HG03432 (cell line): ENCODE measurements around the gene ACOT6.
A peak's percentile ranks its signal among the peaks of the same experiment; 100 is the strongest.
"Not testable (repeated sequence)": the region's sequence is repeated elsewhere in the genome, so short reads cannot be mapped to it uniquely, and the experiment has no call there.

Source experiments
- ATAC-seq: cut with Tn5 transposase; IDR thresholded peaks from one replicate; pipeline ENCODE4 v1.9.1; 2021; ENCODE audit warnings: mild to moderate bottlenecking, moderate library complexity; ENCODE audit not compliant: unreplicated experiment

ACOT6 gene

GRCh38 chr14:73612339-73613045 is at the start of gene ACOT6:
TSS of gene ACOT6 (plus strand) at chr14:73612517. CDS start at chr14:73612572, 55 bp downstream.
- ATAC-seq: peak; percentile 87

- not testable (repeated sequence) for ATAC-seq
These were observed 49.6 kb upstream of the ACOT6 start for GRCh38 chr14:73562696-73563095.

- ATAC-seq: not testable (repeated sequence)
These were observed 45.9 kb upstream of the ACOT6 start for GRCh38 chr14:73566431-73566830.

- ATAC-seq: not testable (repeated sequence)
These were observed 45.4 kb upstream of the ACOT6 start for GRCh38 chr14:73566935-73567334.

- no peak for ATAC-seq
These were observed 45.0 kb upstream of the ACOT6 start for GRCh38 chr14:73567358-73567757.

- ATAC-seq: no peak
These were observed 44.1 kb upstream of the ACOT6 start for GRCh38 chr14:73567951-73568885.

- ATAC-seq: not testable (repeated sequence)
These were observed 43.5 kb upstream of the ACOT6 start for GRCh38 chr14:73568886-73569184.

GRCh38 chr14:73569185-73569958 is 42.9 kb upstream of the ACOT6 start, which contains the start of gene ACOT2:
TSS of gene ACOT2 (plus strand) at chr14:73569213. CDS start at chr14:73569241, 28 bp downstream.
- ATAC-seq: peak; percentile 68

GRCh38 chr14:73570913-73571312 is 41.4 kb upstream of the ACOT6 start:
- ATAC-seq: peak; percentile 55

GRCh38 chr14:73573034-73573433 is 39.3 kb upstream of the ACOT6 start:
- not testable (repeated sequence) for ATAC-seq

- not testable (repeated sequence) for ATAC-seq
These were observed 38.6 kb upstream of the ACOT6 start for GRCh38 chr14:73573740-73574139.

GRCh38 chr14:73574251-73574650 is 38.1 kb upstream of the ACOT6 start:
- ATAC-seq: not testable (repeated sequence)

GRCh38 chr14:73576391-73576790 is 35.9 kb upstream of the ACOT6 start:
- no peak for ATAC-seq

GRCh38 chr14:73577214-73577613 is 35.1 kb upstream of the ACOT6 start:
- ATAC-seq: not testable (repeated sequence)

- not testable (repeated sequence) for ATAC-seq
These were observed 30.0 kb upstream of the ACOT6 start for GRCh38 chr14:73582102-73582979.

- ATAC-seq: no peak
These were observed 23.6 kb upstream of the ACOT6 start for GRCh38 chr14:73588695-73589094.

- ATAC-seq: no peak
These were observed 23.2 kb upstream of the ACOT6 start for GRCh38 chr14:73589116-73589515.

- ATAC-seq: not testable (repeated sequence)
These were observed 21.7 kb upstream of the ACOT6 start for GRCh38 chr14:73590673-73591004.

- peak; percentile 59 for ATAC-seq
These were observed 20.4 kb upstream of the ACOT6 start, which contains the start of gene ACOT4 for GRCh38 chr14:73591690-73592449. TSS of gene ACOT4 (plus strand) at chr14:73591873. CDS start at chr14:73591960, 87 bp downstream.
